Neural cell (in vitro differentiated cells): ENCODE measurements around the gene MRPS15.

ENCODE experiments used
- EP300 ChIP-seq: fragments of 450-650 bp; conservative IDR thresholded peaks from 2 replicates; pipeline ENCODE4 v1.6.1; 2014; ENCODE audit warnings: antibody characterized with exemption, mild to moderate bottlenecking, moderate library complexity; ENCODE audit not compliant: poor library complexity, severe bottlenecking
- EZH2 ChIP-seq: fragments of 200-600, 300-800 bp; shearing (Covaris generic), sonication (generic); IDR thresholded peaks from 2 replicates; pipeline ENCODE4 v1.6.1; 2014; ENCODE audit warnings: antibody characterized with exemption, low read length, borderline replicate concordance, mild to moderate bottlenecking; ENCODE audit not compliant: insufficient read depth, poor library complexity, severe bottlenecking
- MXI1 ChIP-seq: fragments of 450-650 bp; conservative IDR thresholded peaks from 2 replicates; pipeline ENCODE4 v1.6.1; 2014; ENCODE audit warnings: antibody characterized with exemption, mild to moderate bottlenecking; ENCODE audit not compliant: poor library complexity, severe bottlenecking
- POLR2AphosphoS5 ChIP-seq: IDR thresholded peaks from 2 replicates; pipeline ENCODE4 v1.6.1; 2012
- RAD21 ChIP-seq: fragments of 450-650 bp; conservative IDR thresholded peaks from 2 replicates; pipeline ENCODE4 v1.6.1; 2014; ENCODE audit warnings: antibody characterized with exemption, mild to moderate bottlenecking, moderate library complexity
- SMC3 ChIP-seq: fragments of 450-650 bp; conservative IDR thresholded peaks from 2 replicates; pipeline ENCODE4 v1.6.1; 2014; ENCODE audit warnings: antibody characterized with exemption, mild to moderate bottlenecking, moderate library complexity; ENCODE audit not compliant: poor library complexity
- TAF1 ChIP-seq: IDR thresholded peaks from 2 replicates; pipeline ENCODE4 v1.6.1; 2012; ENCODE audit warnings: low read depth
- TF ChIP-seq, protein P1 (sequence below): fragments of 450-650 bp; IDR thresholded peaks from 2 replicates; pipeline ENCODE4 v1.5.1; 2014; ENCODE audit warnings: antibody characterized with exemption, mild to moderate bottlenecking, moderate library complexity; ENCODE audit not compliant: poor library complexity, severe bottlenecking
- TF ChIP-seq, protein P2 (sequence below): IDR thresholded peaks from 2 replicates; pipeline ENCODE4 v1.6.1; 2012; ENCODE audit warnings: borderline replicate concordance

DNA sequence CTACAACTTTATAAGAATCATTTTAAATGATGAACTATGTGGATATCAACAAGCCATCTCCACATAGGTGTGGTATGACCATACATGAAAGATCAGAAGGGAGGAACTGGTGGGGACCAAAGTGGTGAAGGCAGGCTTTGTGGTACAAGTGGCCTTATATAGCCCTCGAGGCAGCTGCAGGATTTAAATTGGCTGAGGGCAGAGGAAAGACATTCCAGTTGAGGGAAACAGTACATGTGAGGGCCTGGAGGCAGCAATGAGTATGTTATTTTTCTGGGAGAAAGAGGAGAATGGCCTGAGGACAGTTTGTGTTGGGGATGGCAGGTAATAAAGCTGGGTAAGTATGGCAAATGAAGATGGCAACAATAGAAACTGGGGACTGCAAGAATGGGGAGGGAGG lies 31.1 kb downstream of the MRPS15 start:
- TF ChIP-seq, protein P1, sequence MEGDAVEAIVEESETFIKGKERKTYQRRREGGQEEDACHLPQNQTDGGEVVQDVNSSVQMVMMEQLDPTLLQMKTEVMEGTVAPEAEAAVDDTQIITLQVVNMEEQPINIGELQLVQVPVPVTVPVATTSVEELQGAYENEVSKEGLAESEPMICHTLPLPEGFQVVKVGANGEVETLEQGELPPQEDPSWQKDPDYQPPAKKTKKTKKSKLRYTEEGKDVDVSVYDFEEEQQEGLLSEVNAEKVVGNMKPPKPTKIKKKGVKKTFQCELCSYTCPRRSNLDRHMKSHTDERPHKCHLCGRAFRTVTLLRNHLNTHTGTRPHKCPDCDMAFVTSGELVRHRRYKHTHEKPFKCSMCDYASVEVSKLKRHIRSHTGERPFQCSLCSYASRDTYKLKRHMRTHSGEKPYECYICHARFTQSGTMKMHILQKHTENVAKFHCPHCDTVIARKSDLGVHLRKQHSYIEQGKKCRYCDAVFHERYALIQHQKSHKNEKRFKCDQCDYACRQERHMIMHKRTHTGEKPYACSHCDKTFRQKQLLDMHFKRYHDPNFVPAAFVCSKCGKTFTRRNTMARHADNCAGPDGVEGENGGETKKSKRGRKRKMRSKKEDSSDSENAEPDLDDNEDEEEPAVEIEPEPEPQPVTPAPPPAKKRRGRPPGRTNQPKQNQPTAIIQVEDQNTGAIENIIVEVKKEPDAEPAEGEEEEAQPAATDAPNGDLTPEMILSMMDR = no peak
- TF ChIP-seq EZH2 = no peak
- TF ChIP-seq, protein P2, sequence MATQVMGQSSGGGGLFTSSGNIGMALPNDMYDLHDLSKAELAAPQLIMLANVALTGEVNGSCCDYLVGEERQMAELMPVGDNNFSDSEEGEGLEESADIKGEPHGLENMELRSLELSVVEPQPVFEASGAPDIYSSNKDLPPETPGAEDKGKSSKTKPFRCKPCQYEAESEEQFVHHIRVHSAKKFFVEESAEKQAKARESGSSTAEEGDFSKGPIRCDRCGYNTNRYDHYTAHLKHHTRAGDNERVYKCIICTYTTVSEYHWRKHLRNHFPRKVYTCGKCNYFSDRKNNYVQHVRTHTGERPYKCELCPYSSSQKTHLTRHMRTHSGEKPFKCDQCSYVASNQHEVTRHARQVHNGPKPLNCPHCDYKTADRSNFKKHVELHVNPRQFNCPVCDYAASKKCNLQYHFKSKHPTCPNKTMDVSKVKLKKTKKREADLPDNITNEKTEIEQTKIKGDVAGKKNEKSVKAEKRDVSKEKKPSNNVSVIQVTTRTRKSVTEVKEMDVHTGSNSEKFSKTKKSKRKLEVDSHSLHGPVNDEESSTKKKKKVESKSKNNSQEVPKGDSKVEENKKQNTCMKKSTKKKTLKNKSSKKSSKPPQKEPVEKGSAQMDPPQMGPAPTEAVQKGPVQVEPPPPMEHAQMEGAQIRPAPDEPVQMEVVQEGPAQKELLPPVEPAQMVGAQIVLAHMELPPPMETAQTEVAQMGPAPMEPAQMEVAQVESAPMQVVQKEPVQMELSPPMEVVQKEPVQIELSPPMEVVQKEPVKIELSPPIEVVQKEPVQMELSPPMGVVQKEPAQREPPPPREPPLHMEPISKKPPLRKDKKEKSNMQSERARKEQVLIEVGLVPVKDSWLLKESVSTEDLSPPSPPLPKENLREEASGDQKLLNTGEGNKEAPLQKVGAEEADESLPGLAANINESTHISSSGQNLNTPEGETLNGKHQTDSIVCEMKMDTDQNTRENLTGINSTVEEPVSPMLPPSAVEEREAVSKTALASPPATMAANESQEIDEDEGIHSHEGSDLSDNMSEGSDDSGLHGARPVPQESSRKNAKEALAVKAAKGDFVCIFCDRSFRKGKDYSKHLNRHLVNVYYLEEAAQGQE = no peak
- TF ChIP-seq RAD21 = no peak
- TF ChIP-seq TAF1 = no peak
- no peak for TF ChIP-seq POLR2AphosphoS5
- no peak for TF ChIP-seq EP300
- TF ChIP-seq SMC3 = no peak
- TF ChIP-seq MXI1 = no peak
